ENCODE measurements around the gene SPATS2.
"Not testable (repeated sequence)": the region's sequence is repeated elsewhere in the genome, so short reads cannot be mapped to it uniquely, and the experiment has no call there.

SPATS2 gene

GRCh38 chr12:49367381-49368239, at the start of gene SPATS2:
SPATS2 (plus strand) TSS chr12:49367462; CDS start chr12:49461013, 93,551 bp downstream.
- no peak for DNase-seq (ENCODE audit: low spot score)

GRCh38 chr12:49320411-49321103, 46.7 kb upstream of the SPATS2 start:
- DNase-seq (ENCODE audit: low spot score): not testable (repeated sequence)

GRCh38 chr12:49322367-49322707, 44.9 kb upstream of the SPATS2 start:
- DNase-seq (ENCODE audit: low spot score): no peak

- peak; percentile 99 for DNase-seq (ENCODE audit: low spot score)
Measured at GRCh38 chr12:49322708-49323523, 44.3 kb upstream of the SPATS2 start, which contains the start of gene TROAP. TROAP (plus strand) TSS chr12:49323255; CDS start chr12:49323609, 354 bp downstream.

- DNase-seq (ENCODE audit: low spot score): no peak
Measured at GRCh38 chr12:49323524-49324097, 43.7 kb upstream of the SPATS2 start.

- DNase-seq (ENCODE audit: low spot score): no peak
Measured at GRCh38 chr12:49325606-49326005, 41.7 kb upstream of the SPATS2 start.

GRCh38 chr12:49327368-49327767, 39.9 kb upstream of the SPATS2 start:
- no peak for DNase-seq (ENCODE audit: low spot score)

GRCh38 chr12:49327887-49328286, 39.4 kb upstream of the SPATS2 start:
- no peak for DNase-seq (ENCODE audit: low spot score)

GRCh38 chr12:49328816-49329215, 38.4 kb upstream of the SPATS2 start:
- DNase-seq (ENCODE audit: low spot score): no peak

- DNase-seq (ENCODE audit: low spot score): no peak
Measured at GRCh38 chr12:49330032-49330619, 37.1 kb upstream of the SPATS2 start.

- DNase-seq (ENCODE audit: low spot score): no peak
Measured at GRCh38 chr12:49330631-49331379, 36.5 kb upstream of the SPATS2 start.

GRCh38 chr12:49331380-49332222, 35.7 kb upstream of the SPATS2 start:
- DNase-seq (ENCODE audit: low spot score): peak; percentile 81

GRCh38 chr12:49332441-49332861, 34.8 kb upstream of the SPATS2 start:
- DNase-seq (ENCODE audit: low spot score): no peak

- no peak for DNase-seq (ENCODE audit: low spot score)
Measured at GRCh38 chr12:49332891-49333371, 34.3 kb upstream of the SPATS2 start.

GRCh38 chr12:49333778-49334177, 33.5 kb upstream of the SPATS2 start:
- not testable (repeated sequence) for DNase-seq (ENCODE audit: low spot score)

- DNase-seq (ENCODE audit: low spot score): no peak
Measured at GRCh38 chr12:49334226-49334625, 33.0 kb upstream of the SPATS2 start.

GRCh38 chr12:49334681-49335080, 32.6 kb upstream of the SPATS2 start:
- no peak for DNase-seq (ENCODE audit: low spot score)

- no peak for DNase-seq (ENCODE audit: low spot score)
Measured at GRCh38 chr12:49335118-49335954, 31.9 kb upstream of the SPATS2 start.
